Measurements from ENCODE around the gene IRF4. TPM values are rescaled to one million over a fixed set of nuclear protein-coding genes. Genes with fewer than 3 reads are reported as not detected.
A peak's percentile ranks its signal among the peaks of the same experiment; 100 is the strongest.

Gene IRF4
- total RNA-seq, 2 experiments from 2014 or later: 189 to 291 TPM

DNA sequence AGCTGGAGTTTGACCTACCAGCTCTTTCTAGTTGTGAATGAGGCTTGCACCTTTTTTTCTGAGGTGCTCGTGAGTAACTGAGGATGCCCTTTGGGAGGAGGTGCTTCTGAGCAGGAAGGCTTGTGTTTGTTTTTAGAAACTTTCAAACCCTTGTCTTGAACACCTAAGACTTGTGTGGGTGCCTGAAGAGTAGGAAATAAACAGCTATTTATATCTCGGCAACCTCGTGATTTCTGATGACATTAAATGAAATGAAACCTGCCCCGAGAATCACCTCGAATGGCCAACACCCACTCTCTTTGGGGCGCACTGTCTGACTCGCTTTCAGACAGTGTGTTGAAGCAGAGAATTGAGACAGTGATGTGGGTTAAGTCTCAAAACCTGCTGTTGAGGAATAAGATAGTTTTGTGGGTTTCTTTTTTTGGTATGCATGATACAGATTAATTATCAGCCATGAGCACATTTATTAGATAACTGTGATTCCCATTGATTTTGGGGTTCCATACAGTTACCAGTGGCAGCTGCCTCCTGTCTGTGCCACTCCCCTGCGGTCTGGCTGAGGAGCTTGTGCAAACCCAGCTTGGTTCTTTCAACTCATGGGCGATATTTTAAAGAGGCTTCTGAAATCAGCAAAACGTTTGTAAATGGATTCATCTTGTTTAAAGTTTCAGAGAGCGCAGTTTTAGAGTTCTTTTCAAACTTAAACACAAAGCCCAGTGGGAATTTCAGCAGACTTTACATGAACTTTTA, 8.4 kb downstream of the IRF4 start:
- ChIA-PET CTCF (ENCODE audit: unreplicated experiment) (interaction anchor here (0.6 to 1.2 kb wide), 2 partner anchors 27 to 48 kb away, joined by 3 read pairs; no protein-coding TSS in a partner anchor), POLR2A (interaction anchor here (0.7 to 9.4 kb wide), 14 partner anchors 8 to 216 kb away, joined by 3 to 95 read pairs (median 5); partner anchors contain the start of gene IRF4)
- Histone ChIP-seq H3K4me1 (ENCODE audit: insufficient read depth, low read length, poor library complexity, severe bottlenecking) (peaks cover 71% of the 10 kb centered on the region), H3K27ac (ENCODE audit: low read depth, low read length, poor library complexity, severe bottlenecking) (peak overlapping the region; percentile 15), H2AFZ (ENCODE audit: low read length) (no peak overlapping the region), H3K79me2 (ENCODE audit: insufficient read depth, low read depth, low read length) (peaks cover 65% of the 10 kb centered on the region), H3K4me3 (ENCODE audit: low read depth, low read length, poor library complexity, severe bottlenecking) (no peak overlapping the region), H3K9me2 (ENCODE audit: insufficient read depth, low read length) (no peaks in the 10 kb centered on the region), H4K20me1 (ENCODE audit: insufficient read depth, low read length) (peaks cover 13% of the 10 kb centered on the region; the same call in 1 of the 2 replicates), H3K9me3 (ENCODE audit: low read length) (no peaks in the 10 kb centered on the region), H3K4me2 (ENCODE audit: low read length) (peak overlapping the region; percentile 40; the same call in 1 of the 2 replicates), H3K36me3 (ENCODE audit: insufficient read depth, low read length) (peaks cover 96% of the 10 kb centered on the region)
- intact Hi-C loops (cut with micrococcal nuclease; ENCODE audit: unreplicated experiment): loop anchor here (2.0 to 10.0 kb wide), 2 partner anchors 211 to 315 kb away; no protein-coding TSS in a partner anchor
- TF ChIP-seq, protein P1, sequence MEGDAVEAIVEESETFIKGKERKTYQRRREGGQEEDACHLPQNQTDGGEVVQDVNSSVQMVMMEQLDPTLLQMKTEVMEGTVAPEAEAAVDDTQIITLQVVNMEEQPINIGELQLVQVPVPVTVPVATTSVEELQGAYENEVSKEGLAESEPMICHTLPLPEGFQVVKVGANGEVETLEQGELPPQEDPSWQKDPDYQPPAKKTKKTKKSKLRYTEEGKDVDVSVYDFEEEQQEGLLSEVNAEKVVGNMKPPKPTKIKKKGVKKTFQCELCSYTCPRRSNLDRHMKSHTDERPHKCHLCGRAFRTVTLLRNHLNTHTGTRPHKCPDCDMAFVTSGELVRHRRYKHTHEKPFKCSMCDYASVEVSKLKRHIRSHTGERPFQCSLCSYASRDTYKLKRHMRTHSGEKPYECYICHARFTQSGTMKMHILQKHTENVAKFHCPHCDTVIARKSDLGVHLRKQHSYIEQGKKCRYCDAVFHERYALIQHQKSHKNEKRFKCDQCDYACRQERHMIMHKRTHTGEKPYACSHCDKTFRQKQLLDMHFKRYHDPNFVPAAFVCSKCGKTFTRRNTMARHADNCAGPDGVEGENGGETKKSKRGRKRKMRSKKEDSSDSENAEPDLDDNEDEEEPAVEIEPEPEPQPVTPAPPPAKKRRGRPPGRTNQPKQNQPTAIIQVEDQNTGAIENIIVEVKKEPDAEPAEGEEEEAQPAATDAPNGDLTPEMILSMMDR (conservative IDR thresholded peaks at IDR 0.05; ENCODE audit: low read length): no peak
- TSS peak; percentile 3 for BruUV-seq (replicated peaks)
- peak; percentile 73 for DNase-seq (ENCODE audit: low spot score)

- CTCF ChIA-PET (ENCODE audit: unreplicated experiment): no interaction called here
- TF ChIP-seq EZH2phosphoT487 (IDR thresholded peaks at IDR 0.05; ENCODE audit: borderline replicate concordance, low read depth, low read length): no peak
- TF ChIP-seq, protein P1 (conservative IDR thresholded peaks at IDR 0.05; ENCODE audit: low read length): no peak
- no peak for DNase-seq (ENCODE audit: low spot score)
- Histone ChIP-seq H3K9me2 (ENCODE audit: insufficient read depth, low read length) (no peaks in the 10 kb centered on the region), H3K27ac (ENCODE audit: low read depth, low read length, poor library complexity, severe bottlenecking) (no peak overlapping the region), H3K79me2 (ENCODE audit: insufficient read depth, low read depth, low read length) (peaks cover 59% of the 10 kb centered on the region), H3K4me1 (ENCODE audit: insufficient read depth, low read length, poor library complexity, severe bottlenecking) (peaks cover 66% of the 10 kb centered on the region), H3K4me3 (ENCODE audit: low read depth, low read length, poor library complexity, severe bottlenecking) (no peak overlapping the region), H4K20me1 (ENCODE audit: insufficient read depth, low read length) (peaks cover 10% of the 10 kb centered on the region; the same call in 1 of the 2 replicates), H3K36me3 (ENCODE audit: insufficient read depth, low read length) (peaks cover 96% of the 10 kb centered on the region), H2AFZ (ENCODE audit: low read length) (no peak overlapping the region), H3K9me3 (ENCODE audit: low read length) (no peaks in the 10 kb centered on the region), H3K4me2 (ENCODE audit: low read length) (no peak overlapping the region)
- POLR2A ChIA-PET: interaction anchor here (0.7 to 2.8 kb wide), 4 partner anchors 9 to 88 kb away, joined by 5 to 12 read pairs (median 6); partner anchors contain the start of gene IRF4
- BruUV-seq (replicated peaks): no TSS peak
- intact Hi-C loops (cut with micrococcal nuclease; ENCODE audit: unreplicated experiment): no loop called here
These were observed 9.3 kb downstream of the IRF4 start for GRCh38 chr6:400815-401214.

All from OCI-LY7 (cell line).